Measurements from ENCODE around the gene PTGFRN. TPM values are rescaled to one million over a fixed set of nuclear protein-coding genes. Genes with fewer than 3 reads are reported as not detected.
A peak's percentile ranks its signal among the peaks of the same experiment; 100 is the strongest.
"Not testable (repeated sequence)": the region's sequence is repeated elsewhere in the genome, so short reads cannot be mapped to it uniquely, and the experiment has no call there.

PTGFRN gene
- polyA plus RNA-seq, 2 donors: 25.9 to 37.2 TPM

DNA sequence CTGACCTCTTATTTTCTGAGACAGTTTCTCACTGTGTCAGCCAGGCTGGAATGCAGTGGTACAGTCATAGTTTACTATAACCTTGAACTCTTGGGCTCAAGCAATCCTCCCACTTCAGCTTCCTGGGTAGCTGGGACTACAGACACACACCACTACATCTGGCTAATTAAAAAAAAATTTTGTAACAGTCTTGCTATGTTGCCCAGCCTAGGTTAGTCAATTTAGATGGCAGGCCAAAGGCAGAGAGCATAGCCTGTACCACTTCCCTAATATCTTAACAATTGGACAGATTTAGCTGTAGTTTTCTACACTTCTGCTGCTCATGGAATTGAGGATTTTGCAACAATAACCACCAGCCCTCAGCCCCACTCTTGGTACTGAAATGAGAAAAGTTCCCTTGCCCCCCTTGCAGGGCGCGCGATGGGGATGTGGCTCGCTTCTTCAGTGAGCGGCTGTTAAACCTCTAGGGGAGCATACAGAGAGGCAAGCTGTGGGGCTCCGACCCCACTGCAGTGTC lies 34.9 kb upstream of the PTGFRN start:
- H3K27me3 ChIP-seq (ENCODE audit: control insufficient read depth in 1 of 2, insufficient read depth in 2 of 2, low read length in 2 of 2): no peaks in the 10 kb centered on the region
- no peak overlapping the region for H3K4me3 ChIP-seq (ENCODE audit: low read depth in 1 of 2, low read length in 2 of 2)
- H3K27ac ChIP-seq (ENCODE audit: low read depth in 2 of 2, low read length in 1 of 2): no peak overlapping the region
- H3K9me3 ChIP-seq (ENCODE audit: control insufficient read depth in 2 of 2, insufficient read depth in 1 of 2, low read depth in 1 of 2, low read length in 1 of 2): no peaks in the 10 kb centered on the region
- peaks cover 2 to 16% of the 10 kb centered on the region in 2 donors for H3K4me1 ChIP-seq (ENCODE audit: control insufficient read depth in 2 of 2, insufficient read depth in 2 of 2, low read length in 1 of 2)
- no peaks in the 10 kb centered on the region for H3K36me3 ChIP-seq (ENCODE audit: control insufficient read depth in 2 of 2, insufficient read depth in 2 of 2, low read length in 1 of 2)
- 90 to 95% methylated on average over 6 of the region's 6 CpGs for WGBS, 2 donors

DNA sequence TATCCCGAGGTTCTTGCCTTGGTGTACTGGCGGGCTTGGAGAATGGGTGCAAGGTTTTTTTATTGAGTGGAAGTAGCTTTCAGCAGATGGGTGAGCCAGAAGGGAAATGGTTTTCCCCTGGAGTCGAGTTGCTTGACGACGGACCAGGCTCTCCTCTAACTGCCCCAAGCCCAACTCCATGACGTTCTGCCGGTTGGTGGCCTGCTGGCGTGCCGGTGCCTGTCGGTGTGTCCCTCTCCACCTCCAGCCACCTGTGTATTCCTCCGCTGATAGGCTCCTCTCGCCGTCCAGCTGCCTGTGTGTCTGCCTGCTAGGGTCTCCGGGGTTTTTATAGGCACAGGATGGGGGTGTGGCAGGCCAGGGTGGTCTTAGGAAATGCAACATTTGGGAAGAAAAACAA lies 34.3 kb upstream of the PTGFRN start:
- H3K4me1 ChIP-seq (ENCODE audit: control insufficient read depth in 2 of 2, insufficient read depth in 2 of 2, low read length in 1 of 2): peaks cover 2 to 16% of the 10 kb centered on the region in 2 donors
- H3K9me3 ChIP-seq (ENCODE audit: control insufficient read depth in 2 of 2, insufficient read depth in 1 of 2, low read depth in 1 of 2, low read length in 1 of 2): no peaks in the 10 kb centered on the region
- H3K27ac ChIP-seq (ENCODE audit: low read depth in 2 of 2, low read length in 1 of 2): no peak overlapping the region
- no peaks in the 10 kb centered on the region for H3K36me3 ChIP-seq (ENCODE audit: control insufficient read depth in 2 of 2, insufficient read depth in 2 of 2, low read length in 1 of 2)
- H3K4me3 ChIP-seq (ENCODE audit: low read depth in 1 of 2, low read length in 2 of 2): no peak overlapping the region
- no peaks in the 10 kb centered on the region for H3K27me3 ChIP-seq (ENCODE audit: control insufficient read depth in 1 of 2, insufficient read depth in 2 of 2, low read length in 2 of 2)
- WGBS, 2 donors: 75 to 78% methylated on average over 14 of the region's 14 CpGs

DNA sequence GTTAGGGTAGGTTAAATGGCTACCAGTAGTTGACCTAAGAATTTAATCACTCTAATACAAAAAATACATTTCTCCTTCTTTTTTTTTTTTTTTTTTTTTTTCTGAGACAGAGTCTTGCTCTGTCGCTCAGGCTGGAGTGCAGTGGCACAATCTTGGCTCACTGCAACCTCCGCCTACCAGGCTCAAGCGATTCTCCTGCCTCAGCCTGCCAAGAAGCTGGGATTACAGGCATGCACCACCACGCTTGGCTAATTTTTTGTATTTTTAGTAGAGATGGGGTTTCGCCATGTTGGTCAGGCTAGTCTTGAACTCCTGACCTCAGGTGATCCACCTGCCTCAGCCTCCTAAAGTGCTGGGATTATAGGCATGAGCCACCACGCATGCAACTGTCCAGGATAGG lies 33.8 kb upstream of the PTGFRN start:
- not testable (repeated sequence) for H3K9me3 ChIP-seq (ENCODE audit: control insufficient read depth in 2 of 2, insufficient read depth in 1 of 2, low read depth in 1 of 2, low read length in 1 of 2); H3K4me3 ChIP-seq (ENCODE audit: low read depth in 1 of 2, low read length in 2 of 2); H3K27ac ChIP-seq (ENCODE audit: low read depth in 2 of 2, low read length in 1 of 2); H3K27me3 ChIP-seq (ENCODE audit: control insufficient read depth in 1 of 2, insufficient read depth in 2 of 2, low read length in 2 of 2); H3K36me3 ChIP-seq (ENCODE audit: control insufficient read depth in 2 of 2, insufficient read depth in 2 of 2, low read length in 1 of 2)
- 56 to 69% methylated on average over 6 of the region's 6 CpGs for whole genome bisulfite sequencing, 2 donors
- peaks cover 2 to 16% of the 10 kb centered on the region in 2 donors for H3K4me1 ChIP-seq (ENCODE audit: control insufficient read depth in 2 of 2, insufficient read depth in 2 of 2, low read length in 1 of 2)

DNA sequence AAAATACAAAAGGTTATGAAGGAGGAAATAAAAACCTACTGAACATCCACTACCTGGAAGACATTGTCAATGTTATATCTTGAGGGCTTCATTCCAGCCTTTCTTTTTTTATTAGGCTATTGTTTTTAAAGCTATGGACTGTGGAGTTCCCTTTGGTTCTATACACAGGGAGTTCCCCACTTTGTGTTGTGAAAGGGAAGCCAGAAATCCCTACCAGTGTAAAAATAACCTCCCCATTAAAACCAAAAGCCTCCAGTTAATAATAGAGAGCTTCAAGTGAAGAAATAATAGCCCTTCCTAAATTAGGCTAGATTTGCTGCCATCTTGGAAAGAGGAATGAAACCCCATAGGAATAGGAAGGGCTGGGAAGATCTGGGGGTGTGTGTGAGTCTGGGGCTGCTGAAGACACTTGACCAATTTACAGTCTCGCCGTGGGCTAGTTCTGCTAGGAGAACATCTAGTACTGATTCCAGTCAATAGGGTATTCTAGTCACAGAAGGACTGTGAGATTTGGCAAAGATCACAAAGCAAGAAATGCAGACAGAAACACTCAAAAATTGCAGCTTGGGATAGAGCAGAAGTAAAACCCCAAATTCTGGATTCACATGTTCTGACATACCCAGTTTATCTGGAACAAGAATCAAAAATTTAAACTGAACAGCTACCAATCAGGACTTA lies 32.4 kb upstream of the PTGFRN start:
- no peak overlapping the region for H3K27ac ChIP-seq (ENCODE audit: low read depth in 2 of 2, low read length in 1 of 2)
- H3K4me1 ChIP-seq (ENCODE audit: control insufficient read depth in 2 of 2, insufficient read depth in 2 of 2, low read length in 1 of 2): peaks cover 2 to 16% of the 10 kb centered on the region in 2 donors

DNA sequence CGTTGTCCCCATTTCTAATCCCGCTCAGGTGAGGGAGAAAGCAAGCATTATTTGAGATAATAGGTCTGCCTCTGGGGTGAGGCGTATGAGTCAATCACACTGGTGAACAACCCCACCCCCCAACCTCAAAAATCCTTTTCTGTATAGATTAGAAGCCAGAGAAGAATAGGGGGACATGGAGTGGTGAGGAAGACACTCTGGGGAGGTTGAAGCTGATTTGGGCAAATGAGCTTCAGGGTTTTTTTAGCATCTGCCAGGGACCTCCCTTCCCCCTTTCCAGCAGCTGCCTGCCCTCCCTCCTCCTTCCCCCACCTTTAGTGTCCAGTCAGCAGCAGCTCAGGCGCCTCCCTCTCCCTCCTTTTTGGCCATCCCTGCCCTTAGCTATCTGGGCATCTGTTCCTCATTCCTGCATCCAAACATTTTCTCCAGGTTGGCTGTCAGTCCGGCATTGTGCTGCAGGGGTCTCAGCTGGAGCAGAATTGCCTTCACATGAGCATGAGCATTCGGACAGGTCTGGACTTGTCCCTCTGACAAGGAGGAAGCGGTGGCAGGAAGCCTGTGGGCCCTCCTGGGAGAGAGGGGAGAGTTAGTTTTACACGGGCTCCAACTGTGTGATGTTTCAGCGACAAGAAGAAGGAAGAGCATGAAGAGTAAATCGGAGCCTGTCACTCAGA lies 30.8 kb upstream of the PTGFRN start:
- peak overlapping the region in 1 of 2 donors; percentile 30 for H3K27ac ChIP-seq (ENCODE audit: low read depth in 2 of 2, low read length in 1 of 2)
- no peak overlapping the region for H3K4me3 ChIP-seq (ENCODE audit: low read depth in 1 of 2, low read length in 2 of 2)
- H3K27me3 ChIP-seq (ENCODE audit: control insufficient read depth in 1 of 2, insufficient read depth in 2 of 2, low read length in 2 of 2): no peaks in the 10 kb centered on the region
- no peaks in the 10 kb centered on the region for H3K9me3 ChIP-seq (ENCODE audit: control insufficient read depth in 2 of 2, insufficient read depth in 1 of 2, low read depth in 1 of 2, low read length in 1 of 2)
- peaks cover 2 to 16% of the 10 kb centered on the region in 2 donors for H3K4me1 ChIP-seq (ENCODE audit: control insufficient read depth in 2 of 2, insufficient read depth in 2 of 2, low read length in 1 of 2)
- H3K36me3 ChIP-seq (ENCODE audit: control insufficient read depth in 2 of 2, insufficient read depth in 2 of 2, low read length in 1 of 2): no peaks in the 10 kb centered on the region
- WGBS, 2 donors: 35 to 42% methylated on average over 10 of the region's 10 CpGs

More for the DNA sequence above, 32.4 kb upstream of the PTGFRN start:
- H3K27me3 ChIP-seq (ENCODE audit: control insufficient read depth in 1 of 2, insufficient read depth in 2 of 2, low read length in 2 of 2): no peaks in the 10 kb centered on the region
- no peaks in the 10 kb centered on the region for H3K9me3 ChIP-seq (ENCODE audit: control insufficient read depth in 2 of 2, insufficient read depth in 1 of 2, low read depth in 1 of 2, low read length in 1 of 2)
- H3K36me3 ChIP-seq (ENCODE audit: control insufficient read depth in 2 of 2, insufficient read depth in 2 of 2, low read length in 1 of 2): no peaks in the 10 kb centered on the region
- H3K4me3 ChIP-seq (ENCODE audit: low read depth in 1 of 2, low read length in 2 of 2): no peak overlapping the region
- 63 to 64% methylated on average over 2 of the region's 2 CpGs for WGBS, 2 donors

DNA sequence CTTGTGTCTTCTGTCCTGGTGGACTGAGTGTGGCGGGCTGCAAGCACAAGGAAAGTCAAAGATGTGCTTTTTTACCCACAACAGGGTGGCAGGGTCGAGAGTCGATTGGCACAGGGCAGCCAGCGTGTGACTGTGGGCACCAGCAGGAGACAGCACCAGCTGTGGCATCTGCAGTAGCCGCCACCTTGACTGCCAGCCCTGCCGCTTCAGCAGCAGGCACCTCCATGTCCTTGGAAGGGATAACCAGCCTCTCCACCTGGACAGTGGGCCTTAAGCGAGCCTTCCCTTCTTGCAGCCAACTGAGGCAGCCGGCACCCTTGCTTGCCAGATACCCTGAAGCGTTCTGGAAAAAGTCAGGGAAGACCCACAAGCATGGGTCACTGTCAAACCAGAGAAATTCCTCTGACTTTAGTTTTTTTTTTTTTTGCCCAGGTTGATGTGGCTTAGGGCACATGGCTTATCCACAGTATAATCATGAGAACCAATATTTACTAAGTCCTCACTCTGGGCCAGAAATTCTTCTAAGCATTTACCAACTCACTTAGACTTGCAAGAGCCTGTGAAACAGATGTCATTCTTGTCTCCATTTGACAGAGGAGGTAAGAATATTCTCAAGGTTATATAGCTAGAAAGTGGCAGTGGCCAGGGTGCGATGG lies 30.1 kb upstream of the PTGFRN start:
- H3K4me3 ChIP-seq (ENCODE audit: low read depth in 1 of 2, low read length in 2 of 2): no peak overlapping the region
- H3K27me3 ChIP-seq (ENCODE audit: control insufficient read depth in 1 of 2, insufficient read depth in 2 of 2, low read length in 2 of 2): no peaks in the 10 kb centered on the region
- 78 to 92% methylated on average over 10 of the region's 10 CpGs for WGBS, 2 donors
- H3K9me3 ChIP-seq (ENCODE audit: control insufficient read depth in 2 of 2, insufficient read depth in 1 of 2, low read depth in 1 of 2, low read length in 1 of 2): no peaks in the 10 kb centered on the region
- H3K4me1 ChIP-seq (ENCODE audit: control insufficient read depth in 2 of 2, insufficient read depth in 2 of 2, low read length in 1 of 2): peaks cover 2 to 16% of the 10 kb centered on the region in 2 donors
- H3K36me3 ChIP-seq (ENCODE audit: control insufficient read depth in 2 of 2, insufficient read depth in 2 of 2, low read length in 1 of 2): no peaks in the 10 kb centered on the region
- H3K27ac ChIP-seq (ENCODE audit: low read depth in 2 of 2, low read length in 1 of 2): peak overlapping the region in 1 of 2 donors; percentile 30

DNA sequence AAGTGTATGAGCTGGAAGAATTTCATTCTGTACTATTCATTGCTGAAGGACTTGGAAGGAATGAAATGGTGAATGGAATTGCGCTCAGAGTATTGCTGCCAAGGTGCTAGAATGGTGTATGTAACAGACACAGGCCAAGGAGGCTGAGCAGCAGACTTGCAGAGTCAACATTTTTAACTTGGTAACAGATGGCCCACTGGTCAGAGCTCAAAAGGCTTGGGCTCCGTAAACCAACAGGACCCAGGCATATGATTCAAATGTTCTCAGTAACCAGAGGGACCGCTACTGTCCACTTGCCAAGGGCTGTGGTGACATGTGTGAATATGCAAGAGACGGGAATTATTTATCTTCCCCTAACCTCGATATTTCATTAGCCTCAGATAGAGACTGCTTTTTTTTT lies 28.8 kb upstream of the PTGFRN start:
- 87 to 92% methylated on average over 5 of the region's 5 CpGs for WGBS, 2 donors
- Histone ChIP-seq H3K36me3 (ENCODE audit: control insufficient read depth in 2 of 2, insufficient read depth in 2 of 2, low read length in 1 of 2) (no peaks in the 10 kb centered on the region), H3K9me3 (ENCODE audit: control insufficient read depth in 2 of 2, insufficient read depth in 1 of 2, low read depth in 1 of 2, low read length in 1 of 2) (no peaks in the 10 kb centered on the region), H3K4me3 (ENCODE audit: low read depth in 1 of 2, low read length in 2 of 2) (no peak overlapping the region), H3K27me3 (ENCODE audit: control insufficient read depth in 1 of 2, insufficient read depth in 2 of 2, low read length in 2 of 2) (no peaks in the 10 kb centered on the region), H3K4me1 (ENCODE audit: control insufficient read depth in 2 of 2, insufficient read depth in 2 of 2, low read length in 1 of 2) (peaks cover 4 to 8% of the 10 kb centered on the region in 2 donors), H3K27ac (ENCODE audit: low read depth in 2 of 2, low read length in 1 of 2) (peak overlapping the region in 1 of 2 donors; percentile 29)

DNA sequence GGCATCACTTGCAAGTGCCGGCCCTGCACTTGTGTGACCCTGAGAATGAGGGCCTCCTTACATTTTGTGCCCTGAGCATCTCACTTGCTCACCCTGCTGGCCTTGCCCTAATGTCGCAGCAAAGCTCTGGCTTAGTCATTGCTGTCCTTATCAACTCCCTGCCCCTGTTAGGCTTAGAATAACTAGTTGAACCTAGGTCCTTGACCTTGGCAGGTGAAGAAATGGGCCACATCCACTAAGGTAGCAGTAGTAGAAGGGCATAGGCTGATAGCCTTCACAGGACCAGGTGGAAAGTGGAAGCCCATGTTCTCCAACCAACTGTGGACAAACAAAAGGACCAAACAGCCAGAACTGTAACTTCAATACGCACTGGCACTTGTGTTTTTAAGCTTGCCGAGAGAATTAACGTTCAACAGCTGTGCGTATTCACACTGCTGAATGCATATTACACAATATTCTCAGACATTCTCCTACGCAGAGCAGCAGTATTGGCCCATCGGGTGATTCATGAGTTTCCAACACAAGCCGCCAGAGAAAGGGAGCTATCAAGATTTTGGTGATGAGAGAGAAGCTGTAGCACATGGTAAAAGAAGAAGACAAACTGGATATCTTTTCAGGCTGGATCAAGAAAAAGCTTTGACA lies 27.7 kb upstream of the PTGFRN start:
- no peak overlapping the region for H3K4me3 ChIP-seq (ENCODE audit: low read depth in 1 of 2, low read length in 2 of 2)
- H3K9me3 ChIP-seq (ENCODE audit: control insufficient read depth in 2 of 2, insufficient read depth in 1 of 2, low read depth in 1 of 2, low read length in 1 of 2): no peaks in the 10 kb centered on the region
- H3K27me3 ChIP-seq (ENCODE audit: control insufficient read depth in 1 of 2, insufficient read depth in 2 of 2, low read length in 2 of 2): no peaks in the 10 kb centered on the region
- no peaks in the 10 kb centered on the region for H3K36me3 ChIP-seq (ENCODE audit: control insufficient read depth in 2 of 2, insufficient read depth in 2 of 2, low read length in 1 of 2)
- H3K4me1 ChIP-seq (ENCODE audit: control insufficient read depth in 2 of 2, insufficient read depth in 2 of 2, low read length in 1 of 2): peaks cover 4 to 11% of the 10 kb centered on the region in 2 donors
- H3K27ac ChIP-seq (ENCODE audit: low read depth in 2 of 2, low read length in 1 of 2): peak overlapping the region; percentile 12 to 87
- 62 to 67% methylated on average over 9 of the region's 9 CpGs for WGBS, 2 donors

DNA sequence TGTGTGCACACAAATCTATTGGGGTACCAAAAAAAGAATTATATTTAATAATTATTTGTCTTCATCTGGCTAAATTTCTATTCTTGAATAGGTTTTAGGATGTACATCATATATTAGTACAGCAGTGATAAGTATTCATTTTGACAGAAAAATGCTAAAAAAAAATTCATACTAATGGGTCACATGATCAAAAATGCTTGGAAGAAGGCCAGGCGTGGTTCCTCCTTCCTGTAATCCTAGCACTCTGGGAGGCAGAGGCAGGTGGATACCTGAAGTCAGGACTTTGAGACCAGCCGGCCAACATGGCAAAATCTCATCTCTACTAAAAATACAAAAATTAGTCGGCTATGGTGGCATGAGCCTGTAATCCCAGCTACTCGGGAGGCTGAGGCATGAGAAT lies 26.9 kb upstream of the PTGFRN start:
- H3K4me1 ChIP-seq (ENCODE audit: control insufficient read depth in 2 of 2, insufficient read depth in 2 of 2, low read length in 1 of 2): peaks cover 4 to 13% of the 10 kb centered on the region in 2 donors
- H3K27me3 ChIP-seq (ENCODE audit: control insufficient read depth in 1 of 2, insufficient read depth in 2 of 2, low read length in 2 of 2): no peaks in the 10 kb centered on the region
- no peak overlapping the region for H3K4me3 ChIP-seq (ENCODE audit: low read depth in 1 of 2, low read length in 2 of 2)
- H3K9me3 ChIP-seq (ENCODE audit: control insufficient read depth in 2 of 2, insufficient read depth in 1 of 2, low read depth in 1 of 2, low read length in 1 of 2): no peaks in the 10 kb centered on the region
- WGBS, 2 donors: 89 to 91% methylated on average over 4 of the region's 4 CpGs
- H3K36me3 ChIP-seq (ENCODE audit: control insufficient read depth in 2 of 2, insufficient read depth in 2 of 2, low read length in 1 of 2): no peaks in the 10 kb centered on the region
- H3K27ac ChIP-seq (ENCODE audit: low read depth in 2 of 2, low read length in 1 of 2): no peak overlapping the region
